ENCODE measurements around the gene RELA. TPM values are rescaled to one million over a fixed set of nuclear protein-coding genes. Genes with fewer than 3 reads are reported as not detected.

The RELA gene
- total RNA-seq, 2 donors from 2014 or later: 81.7 to 97.8 TPM

- Mint-ChIP-seq H3K9me3 (no peaks in the 10 kb centered on the region), H3K27ac (peak overlapping the region; percentile 84 to 89), H3K36me3 (peaks cover 30 to 34% of the 10 kb centered on the region in 2 donors)
- DNase-seq (ENCODE audit: low spot score in 2 of 2) (no peak), ATAC-seq (no peak)
Observed at GRCh38 chr11:65613091-65613928, 49.4 kb downstream of the RELA start.

GRCh38 chr11:65612691-65613090 is 50.0 kb downstream of the RELA start:
- H3K9me3 Mint-ChIP-seq: no peaks in the 10 kb centered on the region
- ATAC-seq (no peak), DNase-seq (ENCODE audit: low spot score in 2 of 2) (no peak)
- peak overlapping the region; percentile 89 to 95 for H3K27ac Mint-ChIP-seq
- H3K36me3 Mint-ChIP-seq: peaks cover 30 to 34% of the 10 kb centered on the region in 2 donors

GRCh38 chr11:65611758-65612603 is 50.7 kb downstream of the RELA start:
- ATAC-seq (no peak), DNase-seq (ENCODE audit: low spot score in 2 of 2) (no peak)
- Mint-ChIP-seq H3K36me3 (peaks cover 30 to 33% of the 10 kb centered on the region in 2 donors), H3K9me3 (no peaks in the 10 kb centered on the region), H3K27ac (peak overlapping the region; percentile 89 to 95)

DNA sequence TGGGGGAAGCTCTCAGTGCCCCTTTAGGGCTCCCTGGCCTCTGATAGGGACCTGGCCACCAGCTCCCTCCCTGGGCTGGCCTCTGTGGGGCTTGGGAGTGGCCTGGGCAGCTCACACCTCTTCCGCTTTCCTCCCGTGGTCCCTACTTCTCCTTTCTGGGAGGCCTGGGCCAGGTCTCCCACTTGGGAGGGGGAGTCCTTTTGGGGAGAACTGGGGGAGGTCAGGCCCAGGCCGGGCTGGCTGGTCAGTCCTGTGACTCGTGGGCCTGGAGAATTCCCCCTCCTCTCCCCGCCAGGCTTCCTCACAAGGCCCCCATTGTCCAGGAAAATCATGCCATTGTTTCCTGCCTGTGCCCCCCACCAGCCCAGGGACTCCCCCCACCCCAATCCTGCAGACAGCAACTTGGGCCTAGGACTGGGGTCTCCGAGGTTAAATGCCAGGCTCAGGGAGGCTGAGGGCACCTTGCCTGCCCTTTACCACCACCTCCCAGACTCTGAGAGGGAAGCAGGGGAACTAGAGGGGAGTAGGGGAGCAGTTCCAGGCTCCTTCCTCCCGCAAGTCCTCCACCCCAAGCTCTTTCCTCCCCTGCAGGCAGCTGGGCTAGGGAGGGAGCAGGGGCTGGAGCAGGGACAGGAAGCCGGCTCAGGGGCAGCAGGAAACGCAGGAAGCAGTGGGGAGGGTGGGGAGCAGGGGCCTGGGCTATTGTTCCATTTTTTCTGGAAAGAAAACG is 51.5 kb downstream of the RELA start:
- no peak for ATAC-seq
- Mint-ChIP-seq H3K36me3 (peaks cover 23 to 26% of the 10 kb centered on the region in 2 donors), H3K9me3 (no peaks in the 10 kb centered on the region), H3K27ac (peak overlapping the region; percentile 89)
- no peak for DNase-seq (ENCODE audit: low spot score in 2 of 2)

DNA sequence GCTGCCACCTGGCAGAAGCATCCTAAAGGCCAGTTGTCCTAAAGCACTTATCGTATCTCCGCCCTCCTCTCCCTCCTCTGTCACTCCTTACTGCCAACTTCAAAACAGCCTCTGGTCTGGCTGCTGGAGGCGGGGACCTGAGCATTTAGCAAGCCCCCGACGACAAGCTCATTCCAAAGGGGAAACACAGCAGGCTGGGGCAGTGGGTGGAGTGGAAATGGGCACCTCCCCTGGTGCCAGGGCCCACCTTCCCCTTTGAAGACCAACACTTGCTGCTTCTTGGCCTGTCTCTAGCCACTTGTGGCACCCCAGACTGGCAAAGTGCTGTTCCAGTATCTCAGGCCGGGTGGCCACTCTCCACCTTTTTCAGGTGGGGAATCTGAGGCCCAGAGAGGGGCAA is 52.3 kb downstream of the RELA start:
- peaks cover 22 to 25% of the 10 kb centered on the region in 2 donors for H3K36me3 Mint-ChIP-seq
- no peak for DNase-seq (ENCODE audit: low spot score in 2 of 2)
- peak overlapping the region; percentile 89 to 91 for H3K27ac Mint-ChIP-seq
- no peaks in the 10 kb centered on the region for H3K9me3 Mint-ChIP-seq
- no peak for ATAC-seq

- no peak for ATAC-seq
- H3K9me3 Mint-ChIP-seq: no peaks in the 10 kb centered on the region
- peaks cover 20 to 22% of the 10 kb centered on the region in 2 donors for H3K36me3 Mint-ChIP-seq
- no peak for DNase-seq (ENCODE audit: low spot score in 2 of 2)
- H3K27ac Mint-ChIP-seq: peak overlapping the region; percentile 64 to 93
Observed at GRCh38 chr11:65609665-65610064, 53.1 kb downstream of the RELA start.

GRCh38 chr11:65609229-65609628 is 53.5 kb downstream of the RELA start:
- no peak for ATAC-seq
- Mint-ChIP-seq H3K36me3 (peaks cover 18 to 19% of the 10 kb centered on the region in 2 donors), H3K27ac (peak overlapping the region; percentile 64 to 73), H3K9me3 (no peaks in the 10 kb centered on the region)
- no peak for DNase-seq (ENCODE audit: low spot score in 2 of 2)

- no peak for ATAC-seq
- Mint-ChIP-seq H3K36me3 (peaks cover 8 to 17% of the 10 kb centered on the region in 2 donors), H3K9me3 (no peaks in the 10 kb centered on the region), H3K27ac (peak overlapping the region; percentile 64 to 77)
- DNase-seq (ENCODE audit: low spot score in 2 of 2): no peak
Observed at GRCh38 chr11:65607614-65608426, 54.9 kb downstream of the RELA start.

DNA sequence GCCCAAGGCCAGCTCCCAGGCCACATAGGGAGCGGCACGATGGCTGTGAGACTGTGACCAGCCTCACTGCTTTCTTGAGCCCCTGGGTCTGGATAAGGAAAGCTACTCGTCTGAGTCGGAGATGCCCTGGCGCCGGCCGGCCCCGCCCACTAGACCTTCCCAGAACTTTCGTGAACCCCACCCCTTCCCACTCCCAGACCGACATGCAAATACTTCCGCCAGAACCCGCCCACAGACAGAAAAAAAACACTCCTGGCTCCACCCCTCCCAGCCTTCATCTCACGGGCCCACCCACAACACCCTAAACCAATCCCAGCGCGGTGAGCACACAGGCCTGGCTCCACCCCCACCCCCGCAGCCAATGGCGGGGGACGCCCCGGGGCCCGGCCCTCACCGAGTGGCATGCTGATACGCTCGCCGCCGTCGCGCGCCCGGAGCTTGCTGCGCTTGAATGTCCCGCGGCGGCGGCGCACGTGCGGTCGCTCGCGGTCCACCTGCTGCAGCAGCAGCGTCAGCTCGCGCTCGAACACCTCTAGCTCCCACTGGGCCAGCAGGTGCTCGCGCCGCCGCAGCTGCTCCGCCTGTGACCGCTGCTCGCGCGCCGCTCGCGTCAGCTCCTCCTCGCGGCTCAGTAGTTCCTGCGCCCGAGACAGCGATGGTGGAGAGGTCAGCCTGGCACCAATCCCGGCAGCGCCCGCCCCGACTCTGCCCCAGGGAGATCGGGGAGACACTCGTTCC is 55.7 kb downstream of the RELA start:
- ATAC-seq (peak in 1 of 2 donors; percentile 76), DNase-seq (ENCODE audit: low spot score in 2 of 2) (no peak)
- peaks cover 2 to 9% of the 10 kb centered on the region in 2 donors for H3K36me3 Mint-ChIP-seq
- H3K9me3 Mint-ChIP-seq: no peaks in the 10 kb centered on the region
- H3K27ac Mint-ChIP-seq: no peak overlapping the region

DNA sequence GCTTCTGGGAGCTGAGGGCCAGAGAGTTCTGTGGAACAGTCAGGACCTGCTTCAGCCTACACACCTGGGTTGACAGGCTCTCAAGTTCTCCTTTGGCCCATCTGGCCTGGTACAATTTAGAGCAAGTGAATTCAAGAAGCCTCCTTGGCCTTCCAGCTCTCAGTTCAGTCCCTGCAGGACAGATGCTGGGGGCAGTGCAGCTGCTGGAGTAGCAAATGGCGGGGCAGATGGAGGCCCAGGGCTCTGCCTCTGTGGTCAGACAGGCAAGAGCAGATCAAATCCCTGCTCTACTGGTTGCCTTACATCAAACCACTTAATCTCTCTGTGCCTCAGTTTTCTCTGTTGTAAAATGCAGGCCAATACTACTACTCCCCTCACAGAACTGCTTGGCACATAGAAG is 58.5 kb downstream of the RELA start:
- DNase-seq (ENCODE audit: low spot score in 2 of 2) (no peak), ATAC-seq (no peak)
- H3K36me3 Mint-ChIP-seq: peaks cover 0 to 7% of the 10 kb centered on the region in 2 donors
- peak overlapping the region; percentile 22 to 58 for H3K27ac Mint-ChIP-seq
- no peaks in the 10 kb centered on the region for H3K9me3 Mint-ChIP-seq

Other genes with a start within 250 kb of the RELA start
- gene NEAT1, start 240.1 kb downstream of the RELA start, total RNA-seq: 1,000 to 10,000 TPM in 1 of 2 donors, 100 to 1,000 TPM in 1; 836 to 2,329 TPM
- over 10,000 TPM in 1 of 2 donors, 1,000 to 10,000 TPM in 1; 7,127 to 16,609 TPM for gene MALAT1, start 163.9 kb downstream of the RELA start, total RNA-seq
- 10 to 100 TPM; 74.3 to 93.2 TPM for gene SCYL1, start 137.8 kb downstream of the RELA start, total RNA-seq
- 10 to 100 TPM; 66.6 to 90.4 TPM for gene LTBP3, start 104.6 kb downstream of the RELA start, total RNA-seq
- gene ZNRD2, start 92.4 kb downstream of the RELA start, total RNA-seq: 10 to 100 TPM; 35.9 to 44.3 TPM
- gene FAM89B, start 90.4 kb downstream of the RELA start, total RNA-seq: 10 to 100 TPM; 32.6 to 47.1 TPM
- gene EHBP1L1, start 86.9 kb downstream of the RELA start, total RNA-seq: 100 to 1,000 TPM; 101 to 144 TPM
- gene KCNK7, start 67.1 kb downstream of the RELA start, total RNA-seq: under 1 TPM; 0.66 to 0.74 TPM
- 10 to 100 TPM; 73.6 to 76.5 TPM for gene MAP3K11, start 48.7 kb downstream of the RELA start, total RNA-seq
- gene PCNX3, start 47.1 kb downstream of the RELA start, total RNA-seq: 10 to 100 TPM; 34.8 to 48.1 TPM
- 100 to 1,000 TPM; 185 to 203 TPM for gene SIPA1, start 24.8 kb downstream of the RELA start, total RNA-seq
- gene KAT5, start 49.3 kb upstream of the RELA start, total RNA-seq: 100 to 1,000 TPM in 1 of 2 donors, 10 to 100 TPM in 1; 61.4 to 106 TPM
- 10 to 100 TPM; 40.9 to 93.0 TPM for gene RNASEH2C, start 57.9 kb upstream of the RELA start, total RNA-seq
- gene AP5B1, start 118.1 kb upstream of the RELA start, total RNA-seq: 10 to 100 TPM; 10.6 to 25.9 TPM
- gene OVOL1, start 124.1 kb upstream of the RELA start, total RNA-seq: 1 to 10 TPM in 1 of 2 donors, not detected in 1; 1.6 TPM
- gene SNX32, start 171.0 kb upstream of the RELA start, total RNA-seq: 1 to 10 TPM; 3.8 to 5.0 TPM
- gene CFL1, start 195.3 kb upstream of the RELA start, total RNA-seq: 1,000 to 10,000 TPM in 1 of 2 donors, 100 to 1,000 TPM in 1; 855 to 1,265 TPM
- 10 to 100 TPM; 63.9 to 64.0 TPM for gene MUS81, start 197.5 kb upstream of the RELA start, total RNA-seq
- gene EFEMP2, start 209.9 kb upstream of the RELA start, total RNA-seq: 10 to 100 TPM; 15.2 to 41.8 TPM
- gene CTSW, start 216.9 kb upstream of the RELA start, total RNA-seq: 10 to 100 TPM in 1 of 2 donors, 1 to 10 TPM in 1; 2.2 to 16.8 TPM
- 100 to 1,000 TPM in 1 of 2 donors, 10 to 100 TPM in 1; 69.4 to 101 TPM for gene FIBP, start 225.6 kb upstream of the RELA start, total RNA-seq
- 10 to 100 TPM; 29.4 to 37.2 TPM for gene CCDC85B, start 227.8 kb upstream of the RELA start, total RNA-seq
- 1 to 10 TPM; 7.4 to 9.5 TPM for gene FOSL1, start 237.5 kb upstream of the RELA start, total RNA-seq